Hindlimb muscle (tissue), 1 donor: Measurements from ENCODE around the gene MAP7D1. TPM values are rescaled to one million over a fixed set of nuclear protein-coding genes. Genes with fewer than 3 reads are reported as not detected.
"Not testable (repeated sequence)": the region's sequence is repeated elsewhere in the genome, so short reads cannot be mapped to it uniquely, and the experiment has no call there.

Experiments
- DNase-seq: peaks from one replicate; pipeline ENCODE4 v3.0.0-alpha.2; 2013
- polyA plus RNA-seq: library from polyadenylated mRNA; unstranded; fragments of 120-200 nt; gene quantifications from one replicate; pipeline ENCODE4 v1.2.1, GENCODE V29; 2013; ENCODE audit not compliant: insufficient read length

Gene MAP7D1
- polyA plus RNA-seq, 1 donor: 161 TPM

GRCh38 chr1:36154335-36154734 lies 1.6 kb upstream of the MAP7D1 start:
- DNase-seq: no peak

- DNase-seq: no peak
Measured at GRCh38 chr1:36154765-36155407, 1.1 kb upstream of the MAP7D1 start.

GRCh38 chr1:36156329-36157114 lies 562 bp downstream of the MAP7D1 start:
- peak; percentile 77 for DNase-seq

GRCh38 chr1:36157115-36157903 lies 1.3 kb downstream of the MAP7D1 start:
- peak; percentile 65 for DNase-seq

GRCh38 chr1:36157973-36158826 lies 2.2 kb downstream of the MAP7D1 start:
- DNase-seq: no peak

GRCh38 chr1:36158827-36159252 lies 2.9 kb downstream of the MAP7D1 start:
- not testable (repeated sequence) for DNase-seq

GRCh38 chr1:36159614-36160387 lies 3.8 kb downstream of the MAP7D1 start:
- DNase-seq: no peak

GRCh38 chr1:36160388-36160948 lies 4.5 kb downstream of the MAP7D1 start:
- DNase-seq: no peak

GRCh38 chr1:36160949-36161485 lies 5.1 kb downstream of the MAP7D1 start:
- DNase-seq: peak; percentile 46

- no peak for DNase-seq
Measured at GRCh38 chr1:36161641-36162531, 5.9 kb downstream of the MAP7D1 start.

- no peak for DNase-seq
Measured at GRCh38 chr1:36162680-36163239, 6.8 kb downstream of the MAP7D1 start.

- DNase-seq: no peak
Measured at GRCh38 chr1:36163426-36163825, 7.5 kb downstream of the MAP7D1 start.

- DNase-seq: no peak
Measured at GRCh38 chr1:36164361-36164760, 8.4 kb downstream of the MAP7D1 start.

GRCh38 chr1:36165145-36165544 lies 9.2 kb downstream of the MAP7D1 start:
- DNase-seq: no peak

- DNase-seq: no peak
Measured at GRCh38 chr1:36166136-36166535, 10.2 kb downstream of the MAP7D1 start.

GRCh38 chr1:36166938-36167905 lies 11.3 kb downstream of the MAP7D1 start:
- DNase-seq: no peak

GRCh38 chr1:36168514-36168913 lies 12.6 kb downstream of the MAP7D1 start:
- DNase-seq: no peak
